NCI-H2107 treated with DMSO at 0.1 percent for 48 hours (cell line): ENCODE data around the gene RMP24.
"Not testable (repeated sequence)": the region's sequence is repeated elsewhere in the genome, so short reads cannot be mapped to it uniquely, and the experiment has no call there.

Experiments
- DNase-seq: peaks from one replicate; lab custom pipeline; 2025; ENCODE audit not compliant: unreplicated experiment; lab: John Stamatoyannopoulos, UW

Gene RMP24

DNA sequence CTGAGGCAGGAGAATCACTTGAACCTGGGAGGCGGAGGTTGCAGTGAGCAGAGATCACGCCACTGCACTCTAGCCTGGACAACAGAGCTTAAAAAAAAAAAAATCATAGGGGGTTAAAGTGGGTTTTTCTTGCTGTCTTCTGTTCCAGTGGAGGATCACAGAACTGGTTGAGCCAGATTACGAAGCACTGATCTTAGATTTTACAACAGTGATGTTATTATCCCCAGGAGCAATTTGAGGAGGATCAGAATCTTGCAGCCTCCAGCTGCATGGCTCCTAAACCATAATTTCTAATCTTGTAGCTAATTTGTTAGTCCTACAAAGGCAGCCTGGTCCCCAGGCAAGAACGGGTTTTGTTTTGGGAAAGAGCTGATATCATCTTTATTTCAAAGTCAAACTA, 4.6 kb upstream of the RMP24 start:
- DNase-seq: not testable (repeated sequence)

GRCh38 chr18:35968278-35968880, 4.1 kb upstream of the RMP24 start:
- no peak for DNase-seq

DNA sequence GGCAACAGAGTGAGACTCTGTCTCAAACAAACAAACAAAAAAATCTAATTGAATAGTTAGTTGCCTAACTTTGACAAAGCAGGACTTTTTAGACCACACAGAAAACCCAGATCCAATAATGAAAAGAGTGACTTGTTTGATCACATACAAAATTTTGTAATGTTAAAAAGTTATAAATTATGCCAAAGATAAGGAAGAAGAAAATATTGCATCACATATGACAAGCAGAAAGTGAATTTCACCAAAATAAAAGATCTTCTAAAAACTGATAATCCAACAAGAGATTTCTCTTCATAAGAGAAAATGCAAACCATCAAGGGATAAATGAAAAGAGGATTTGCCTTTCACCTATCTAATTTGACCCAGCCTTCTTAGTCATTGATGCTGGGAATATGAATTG, 2.8 kb upstream of the RMP24 start:
- DNase-seq: no peak

DNA sequence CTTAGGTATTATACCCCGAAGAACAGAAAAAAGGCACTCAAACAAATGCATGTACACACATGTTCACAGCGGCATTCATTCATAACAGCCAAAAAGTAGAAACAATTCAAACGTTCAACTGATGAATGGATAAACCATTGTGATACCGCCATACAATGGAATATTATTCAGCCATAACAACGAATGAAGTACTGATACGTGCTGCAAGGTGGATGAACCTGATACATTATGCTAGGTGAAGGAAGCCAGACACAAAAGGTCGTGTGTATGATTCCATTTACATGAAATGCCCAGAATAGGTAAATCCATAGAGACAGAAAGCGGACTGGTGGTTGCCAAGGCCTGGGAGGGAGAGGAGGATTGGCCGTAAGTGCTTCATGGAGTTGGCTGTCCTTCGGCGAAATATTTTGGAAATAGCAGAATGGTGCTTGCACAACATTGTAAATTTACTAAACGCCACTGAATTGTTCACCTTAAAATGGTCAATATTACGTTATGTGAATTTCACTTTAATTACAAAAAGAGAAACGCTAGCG, 750 bp upstream of the RMP24 start:
- peak; percentile 82 for DNase-seq

DNA sequence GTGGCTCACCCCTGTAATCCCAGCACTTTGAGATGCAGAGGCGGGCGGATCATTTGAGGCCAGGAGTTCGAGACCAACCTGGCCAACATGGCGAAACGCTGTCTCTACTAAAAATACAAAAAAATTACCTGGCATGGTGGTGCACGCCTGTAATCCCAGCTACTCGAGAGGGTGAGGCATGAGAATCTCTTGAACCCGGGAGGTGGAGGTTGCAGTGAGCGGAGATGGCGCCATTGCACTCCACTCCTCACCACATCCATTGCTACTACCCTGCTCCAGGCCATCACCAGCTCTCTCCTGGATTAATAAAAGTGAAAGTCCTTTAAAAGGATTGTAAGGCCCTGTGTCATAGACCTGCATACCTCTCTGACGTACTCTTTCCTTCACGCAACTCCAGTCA, 1.2 kb downstream of the RMP24 start:
- DNase-seq: no peak

- peak; percentile 89 for DNase-seq
These were observed 1.7 kb downstream of the RMP24 start for GRCh38 chr18:35974181-35974580.

DNA sequence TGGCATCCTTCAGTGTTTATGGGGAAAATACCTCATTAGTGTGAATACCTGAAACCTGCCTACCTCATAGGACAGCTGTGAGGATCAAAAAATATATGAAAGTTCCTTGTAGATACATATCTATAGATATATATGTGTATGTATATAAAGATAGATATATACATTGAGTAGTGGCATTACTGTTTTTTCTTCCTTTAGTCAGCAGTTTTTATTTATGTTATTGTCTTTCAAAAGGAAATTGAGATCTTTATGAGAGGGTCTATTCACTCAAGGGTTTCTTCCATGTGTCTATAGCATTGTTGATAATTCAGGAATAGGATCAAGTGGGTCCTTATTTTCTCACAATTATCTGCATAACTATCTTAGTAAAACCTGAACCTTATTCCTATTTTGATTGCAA, 6.6 kb downstream of the RMP24 start:
- no peak for DNase-seq

- no peak for DNase-seq
These were observed 10.1 kb downstream of the RMP24 start for GRCh38 chr18:35982409-35983114.

- no peak for DNase-seq
These were observed 10.7 kb downstream of the RMP24 start for GRCh38 chr18:35983147-35983546.

DNA sequence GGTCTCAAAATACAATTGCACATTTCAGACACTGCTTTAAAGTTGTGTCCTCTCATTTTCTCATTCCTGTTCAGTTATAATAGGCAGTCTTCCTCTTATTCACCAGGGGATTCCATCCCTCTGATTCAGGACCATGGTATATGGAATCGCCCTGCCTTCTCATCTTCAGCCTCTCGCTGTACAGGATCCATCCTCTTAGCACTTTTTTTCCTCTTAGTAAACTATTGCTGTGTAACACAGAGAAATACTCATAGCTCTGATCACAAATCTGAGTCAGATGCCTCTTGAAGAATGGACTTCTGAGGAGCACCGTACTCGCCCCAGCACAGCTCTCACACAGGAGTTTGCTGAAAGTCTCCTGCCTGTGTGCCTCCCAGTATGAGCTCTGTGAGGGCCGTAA, 11.3 kb downstream of the RMP24 start:
- DNase-seq: no peak

DNA sequence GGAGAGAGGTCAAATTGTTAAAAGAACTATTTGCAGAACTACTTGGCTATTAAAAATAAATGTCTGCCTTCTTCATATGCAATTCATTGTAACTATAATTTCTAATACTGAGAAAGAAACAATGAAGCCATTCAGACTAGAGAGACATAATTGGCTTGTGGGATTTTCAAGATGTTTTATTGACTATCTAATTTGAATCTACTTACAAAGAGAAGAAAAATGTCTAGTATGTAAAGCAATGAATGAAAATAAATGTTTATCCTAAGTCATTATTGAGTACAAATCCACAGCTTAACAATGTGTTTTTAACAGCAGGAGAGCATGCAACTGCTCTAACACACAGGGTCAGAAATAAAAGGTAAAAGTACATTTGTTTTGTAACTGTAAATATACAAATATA, 19.2 kb downstream of the RMP24 start:
- no peak for DNase-seq

DNA sequence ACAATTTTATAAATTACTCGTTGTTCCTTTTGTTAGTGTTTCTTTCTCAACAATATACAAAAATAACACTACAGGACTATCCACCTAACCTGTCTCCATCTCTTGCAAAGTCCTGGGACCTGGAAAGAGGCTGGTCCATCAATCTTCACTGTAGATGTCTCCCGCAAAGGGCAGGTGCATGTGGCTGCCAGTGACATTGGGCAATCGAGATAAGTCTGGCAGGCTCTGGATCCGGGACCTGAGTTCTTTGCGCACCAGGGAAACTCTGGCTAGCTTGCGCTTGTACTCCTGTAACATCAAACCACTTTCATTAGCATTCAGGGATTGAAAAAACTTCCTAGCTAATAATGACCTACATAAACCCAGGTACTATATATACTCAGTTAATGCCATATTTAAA, 20.5 kb downstream of the RMP24 start:
- no peak for DNase-seq

DNA sequence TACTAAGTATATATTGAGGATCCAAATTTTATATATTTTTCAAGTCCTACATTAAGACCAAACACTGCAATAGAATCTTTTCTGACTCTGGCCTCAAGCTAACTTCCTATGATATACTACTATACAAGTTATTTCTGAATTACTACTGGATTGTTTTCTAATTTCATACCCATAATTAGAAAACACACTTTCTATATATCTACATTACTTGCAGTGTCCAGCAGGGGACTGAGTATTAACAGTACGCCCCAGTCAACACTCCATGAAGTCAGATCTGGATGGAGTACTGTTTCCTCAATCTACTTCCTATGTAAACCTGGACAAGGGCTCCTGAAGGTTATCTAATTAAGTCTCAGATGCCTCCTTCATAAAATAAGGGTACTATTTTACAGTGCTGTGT, 26.5 kb downstream of the RMP24 start:
- no peak for DNase-seq

- DNase-seq: no peak
These were observed 27.4 kb downstream of the RMP24 start for GRCh38 chr18:35999925-36000324.

- DNase-seq: no peak
These were observed 34.5 kb downstream of the RMP24 start for GRCh38 chr18:36006997-36007396.

- no peak for DNase-seq
These were observed 36.7 kb downstream of the RMP24 start for GRCh38 chr18:36009214-36009613.

DNA sequence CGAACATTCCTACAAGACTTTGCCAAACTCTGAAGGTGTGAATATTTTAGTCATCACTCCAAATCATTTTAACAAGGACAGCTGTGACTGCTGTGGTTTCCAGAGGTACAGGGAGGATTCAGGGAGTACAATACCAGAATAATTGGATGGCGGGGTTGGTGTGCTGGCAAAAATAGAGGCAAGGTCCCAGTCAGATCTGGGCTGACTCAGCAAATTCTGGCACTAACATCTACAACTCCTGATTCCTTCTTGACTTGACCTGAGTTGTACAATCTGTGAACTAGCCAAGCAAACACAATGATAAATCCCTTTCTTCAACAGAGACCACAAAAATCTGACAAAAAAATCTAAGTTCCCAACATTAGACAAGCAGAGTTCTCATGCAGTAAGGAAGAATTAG, 40.4 kb downstream of the RMP24 start:
- no peak for DNase-seq

GRCh38 chr18:36015629-36016028, 43.1 kb downstream of the RMP24 start:
- no peak for DNase-seq

- no peak for DNase-seq
These were observed 44.8 kb downstream of the RMP24 start for GRCh38 chr18:36017232-36017631.

DNA sequence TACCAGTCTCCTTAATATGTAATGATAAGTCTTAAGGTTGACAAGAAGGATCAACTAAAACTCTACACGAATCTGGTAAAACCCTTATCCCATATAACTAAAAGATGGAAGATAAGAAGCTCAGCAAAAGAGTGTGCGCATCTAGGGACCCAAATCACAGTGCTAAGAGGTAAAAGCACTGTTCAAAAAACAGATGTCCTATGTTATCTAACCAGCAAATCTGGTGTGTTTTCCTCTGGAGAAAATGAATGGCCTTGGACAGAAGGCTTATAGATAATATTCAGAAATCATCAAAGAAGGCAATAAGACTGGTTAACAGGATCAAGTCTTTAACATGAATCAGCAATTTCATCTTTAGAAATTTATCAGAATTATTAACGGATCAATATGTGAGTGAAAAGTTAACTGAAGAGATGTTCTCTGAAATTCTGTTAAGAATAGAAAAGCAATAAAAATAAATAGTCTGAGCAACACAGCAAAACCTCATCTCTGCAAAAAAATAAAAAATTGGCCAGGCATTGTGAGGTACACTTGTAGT, 47.8 kb downstream of the RMP24 start:
- no peak for DNase-seq

GRCh38 chr18:36023336-36023735, 50.9 kb downstream of the RMP24 start:
- no peak for DNase-seq

DNA sequence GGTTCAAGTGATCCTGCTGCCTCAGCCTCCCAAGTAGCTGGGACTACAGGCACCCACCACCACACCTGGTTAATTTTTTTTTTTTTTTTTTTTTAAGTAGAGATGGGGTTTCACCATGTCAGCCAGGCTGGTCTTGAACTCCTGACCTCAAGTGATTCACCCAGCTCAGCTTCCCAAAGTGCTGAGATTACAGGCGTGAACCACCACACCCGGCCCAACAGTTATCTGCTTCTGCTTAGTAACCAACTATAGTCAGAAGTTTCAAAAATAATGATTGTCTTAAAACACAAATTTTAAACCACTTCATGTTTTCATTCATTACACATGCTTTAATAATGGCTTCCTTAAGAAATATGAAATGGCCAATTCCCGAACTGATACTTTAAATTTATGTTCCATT, 51.8 kb downstream of the RMP24 start:
- not testable (repeated sequence) for DNase-seq
